NCI-H146 (cell line): ENCODE data around the gene NUDT15.
"Not testable (repeated sequence)": the region's sequence is repeated elsewhere in the genome, so short reads cannot be mapped to it uniquely, and the experiment has no call there.

Source experiments
- DNase-seq: peaks from one replicate; lab custom pipeline; 2025; lab: John Stamatoyannopoulos, UW

Gene NUDT15

GRCh38 chr13:48043789-48044503 is 6.4 kb downstream of the NUDT15 start:
- no peak for DNase-seq

- no peak for DNase-seq
These were observed 13.0 kb downstream of the NUDT15 start for GRCh38 chr13:48050550-48050949.

GRCh38 chr13:48054601-48055000 is 17.1 kb downstream of the NUDT15 start:
- no peak for DNase-seq

GRCh38 chr13:48055712-48056111 is 18.2 kb downstream of the NUDT15 start:
- no peak for DNase-seq

DNA sequence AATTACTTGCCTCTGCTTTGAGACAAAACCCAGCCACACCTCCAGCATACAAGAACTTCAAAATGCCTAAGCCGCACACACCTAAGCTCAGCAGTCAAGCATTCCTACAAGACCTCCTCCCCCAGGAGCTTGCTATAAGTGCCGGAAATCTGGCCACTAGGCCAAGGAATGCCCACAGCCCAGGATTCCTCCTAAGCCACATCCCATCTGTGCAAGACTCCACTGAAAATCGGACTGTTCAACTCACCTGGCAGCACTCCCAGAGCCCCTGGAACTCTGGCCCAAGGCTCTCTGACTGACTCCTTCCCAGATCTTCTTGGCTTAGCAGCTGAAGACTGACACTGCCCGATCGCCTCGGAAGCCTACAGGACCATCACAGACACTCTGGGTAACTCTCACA is 21.0 kb downstream of the NUDT15 start:
- DNase-seq: not testable (repeated sequence)

GRCh38 chr13:48059951-48060350 is 22.4 kb downstream of the NUDT15 start:
- DNase-seq: not testable (repeated sequence)

GRCh38 chr13:48066310-48066989 is 28.9 kb downstream of the NUDT15 start:
- DNase-seq: no peak

DNA sequence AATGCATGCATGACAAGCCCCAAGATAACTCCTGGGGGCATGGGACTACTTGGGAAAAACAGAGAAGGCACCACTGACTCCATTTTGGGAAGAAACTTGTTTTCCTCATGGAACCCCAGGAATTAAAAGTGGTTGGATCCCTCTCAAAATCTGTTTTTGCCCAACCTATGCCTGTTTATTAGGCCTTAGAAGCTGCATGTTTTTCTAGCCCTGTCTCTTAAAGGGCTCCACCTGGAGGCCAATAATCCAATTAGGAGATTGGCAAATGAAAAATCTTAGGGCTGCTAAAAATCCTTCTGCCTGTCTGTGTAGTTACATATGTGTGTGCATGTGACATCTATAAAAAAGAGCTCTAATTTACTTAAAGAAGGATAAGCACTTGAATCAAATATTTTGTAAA is 30.5 kb downstream of the NUDT15 start:
- DNase-seq: no peak

- no peak for DNase-seq
These were observed 31.4 kb downstream of the NUDT15 start for GRCh38 chr13:48068952-48069351.

- no peak for DNase-seq
These were observed 32.0 kb downstream of the NUDT15 start for GRCh38 chr13:48069573-48069972.

DNA sequence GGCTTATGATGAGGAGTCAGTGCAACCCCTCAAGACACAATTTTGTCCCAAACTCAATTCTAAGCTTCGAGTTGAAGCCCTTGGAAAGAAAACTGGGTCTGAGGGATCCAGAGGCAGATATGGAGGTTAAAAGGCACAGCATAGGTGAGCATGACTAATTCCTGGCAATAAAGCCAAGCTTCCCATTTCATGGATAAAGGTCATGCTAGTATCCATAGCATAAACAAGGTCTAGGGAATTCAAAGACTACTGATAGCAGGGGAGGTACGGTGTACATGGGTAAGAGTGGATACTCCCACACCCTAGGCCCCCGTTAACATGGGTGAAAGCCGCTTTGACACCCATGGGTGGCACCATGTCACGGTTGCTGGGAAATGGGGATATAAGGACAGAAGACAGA is 33.4 kb downstream of the NUDT15 start:
- no peak for DNase-seq

DNA sequence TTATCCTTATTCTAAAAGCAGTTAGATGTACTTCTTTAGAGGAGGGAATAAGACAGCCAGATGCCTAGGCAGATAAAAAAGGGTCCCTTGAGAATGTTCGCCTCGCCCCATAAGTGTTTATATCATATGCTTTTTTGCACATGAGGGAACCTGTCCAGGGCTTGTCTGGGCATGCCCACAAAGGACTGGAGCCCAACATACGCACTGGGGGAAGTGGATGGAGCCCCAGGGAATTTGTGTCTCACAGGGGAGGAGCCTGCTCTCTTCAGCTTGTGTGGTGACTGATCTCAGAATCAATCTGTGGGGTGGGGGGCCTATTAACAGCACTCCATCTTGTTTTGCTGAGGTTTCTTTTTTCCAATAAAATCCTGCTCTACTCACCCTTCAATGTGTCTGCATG is 34.8 kb downstream of the NUDT15 start:
- no peak for DNase-seq

DNA sequence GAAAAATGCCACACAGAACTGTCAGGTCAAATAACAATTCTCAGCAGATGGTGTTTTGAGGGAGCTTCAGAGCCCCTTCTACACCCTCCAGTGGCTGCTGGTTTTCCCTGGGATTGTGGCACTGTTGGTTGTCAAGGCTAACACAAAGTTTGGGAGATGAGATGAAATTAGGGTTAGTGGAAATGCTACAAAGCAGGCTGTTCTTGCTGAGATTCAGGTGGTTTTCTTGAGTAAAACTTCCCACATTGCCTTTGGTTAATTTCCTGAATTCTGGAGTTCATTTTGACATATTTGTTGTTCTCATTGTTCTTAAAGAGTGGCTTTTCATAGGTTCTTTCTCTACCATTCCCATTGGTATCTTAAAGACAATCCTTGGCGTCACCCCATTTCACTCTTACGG is 35.3 kb downstream of the NUDT15 start:
- no peak for DNase-seq

- no peak for DNase-seq
These were observed 36.5 kb downstream of the NUDT15 start for GRCh38 chr13:48074006-48074405.

- DNase-seq: no peak
These were observed 40.7 kb downstream of the NUDT15 start for GRCh38 chr13:48078251-48078656.

DNA sequence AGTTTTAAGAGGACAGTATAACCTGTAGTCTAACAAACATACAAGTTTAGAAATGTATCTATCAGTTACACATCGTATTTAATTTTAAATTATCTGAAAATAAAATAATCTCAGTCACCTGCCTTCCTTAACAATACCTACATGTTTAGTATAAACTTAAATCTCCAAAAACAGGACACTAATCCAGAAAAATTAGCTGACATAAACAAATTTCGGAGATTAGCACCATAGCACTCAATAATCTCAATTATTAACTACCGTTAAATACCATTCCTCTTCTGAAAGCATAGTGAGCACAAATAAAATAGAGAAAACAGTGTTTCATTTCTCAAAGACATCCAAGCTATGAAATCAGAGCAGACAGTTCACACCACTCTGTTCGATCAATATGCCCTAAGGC is 44.2 kb downstream of the NUDT15 start:
- no peak for DNase-seq

- DNase-seq: no peak
These were observed 48.7 kb downstream of the NUDT15 start for GRCh38 chr13:48086272-48086671.

- no peak for DNase-seq
These were observed 56.1 kb downstream of the NUDT15 start for GRCh38 chr13:48093588-48093987.

- DNase-seq: peak; percentile 21
These were observed 56.9 kb downstream of the NUDT15 start for GRCh38 chr13:48094404-48094780.

DNA sequence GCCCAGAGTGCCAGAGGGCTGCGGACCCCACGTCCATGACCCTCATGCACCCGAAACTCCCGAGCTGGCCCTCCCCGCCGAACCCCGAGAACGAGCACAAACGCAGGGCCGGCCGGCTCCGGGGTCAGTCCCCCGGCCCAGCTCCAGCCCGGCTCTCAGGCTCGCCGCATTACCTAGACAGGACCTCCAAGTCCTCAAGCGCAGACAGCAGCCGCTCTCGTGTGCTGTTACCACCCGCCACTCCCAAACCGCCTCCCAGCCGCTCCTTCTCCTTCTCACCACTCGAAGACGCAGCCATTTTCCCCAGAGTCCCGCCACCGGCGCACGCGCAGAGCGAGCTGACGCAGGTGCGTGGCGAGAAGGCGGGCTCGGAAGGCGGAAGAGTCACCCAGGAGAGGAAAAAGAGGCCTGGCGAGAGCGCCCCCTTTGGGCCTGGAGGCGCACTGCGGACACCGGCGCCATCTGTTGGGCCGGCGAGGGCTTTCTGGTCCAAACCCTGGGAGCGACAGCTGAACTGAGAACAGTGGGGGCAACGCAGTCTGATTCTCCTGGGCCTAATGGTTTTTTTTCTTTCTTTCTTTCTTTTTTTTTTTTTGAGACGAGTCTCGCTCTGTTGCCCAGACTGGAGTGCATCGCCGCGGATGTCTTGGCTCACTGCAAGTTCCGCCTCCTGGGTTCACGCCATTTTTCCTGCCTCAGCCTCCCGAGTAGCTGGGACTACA is 57.4 kb downstream of the NUDT15 start, which contains the start of gene MED4:
TSS of gene MED4 (minus strand) at position 324 of the 722 bp plus-strand sequence. CDS start at position 298, 26 bp downstream.
- DNase-seq: peak; percentile 92

GRCh38 chr13:48096670-48097069 is 59.1 kb downstream of the NUDT15 start:
- no peak for DNase-seq
